Mononuclear cell (primary cell): ENCODE measurements around the gene NPPA. TPM values are rescaled to one million over a fixed set of nuclear protein-coding genes. Genes with fewer than 3 reads are reported as not detected.

ENCODE experiments used
- H3K27me3 ChIP-seq: 2 replicates; pipeline ENCODE4 v1.6.0; 2011; ENCODE audit warnings: low read length, control low read depth; ENCODE audit not compliant: insufficient read depth
- H3K4me1 ChIP-seq: 2 replicates; pipeline ENCODE4 v1.5.1; 2011; ENCODE audit warnings: mild to moderate bottlenecking, low read length, control low read depth; ENCODE audit not compliant: insufficient read depth
- H3K4me3 ChIP-seq: 2 replicates; pipeline ENCODE4 v1.5.1; 2011; ENCODE audit warnings: mild to moderate bottlenecking, low read length, moderate library complexity
- H3K9me3 ChIP-seq: 2 replicates; pipeline ENCODE4 v1.5.1; 2011; ENCODE audit warnings: low read depth, mild to moderate bottlenecking, control low read depth, low read length
- total RNA-seq: library from RNA; depleted of rRNA; stranded (reverse); fragments of >200 nt; gene quantifications from one replicate; pipeline ENCODE4 v1.2.3, GENCODE V29; 2012

The NPPA gene
- total RNA-seq, 1 donor, result not detected

DNA sequence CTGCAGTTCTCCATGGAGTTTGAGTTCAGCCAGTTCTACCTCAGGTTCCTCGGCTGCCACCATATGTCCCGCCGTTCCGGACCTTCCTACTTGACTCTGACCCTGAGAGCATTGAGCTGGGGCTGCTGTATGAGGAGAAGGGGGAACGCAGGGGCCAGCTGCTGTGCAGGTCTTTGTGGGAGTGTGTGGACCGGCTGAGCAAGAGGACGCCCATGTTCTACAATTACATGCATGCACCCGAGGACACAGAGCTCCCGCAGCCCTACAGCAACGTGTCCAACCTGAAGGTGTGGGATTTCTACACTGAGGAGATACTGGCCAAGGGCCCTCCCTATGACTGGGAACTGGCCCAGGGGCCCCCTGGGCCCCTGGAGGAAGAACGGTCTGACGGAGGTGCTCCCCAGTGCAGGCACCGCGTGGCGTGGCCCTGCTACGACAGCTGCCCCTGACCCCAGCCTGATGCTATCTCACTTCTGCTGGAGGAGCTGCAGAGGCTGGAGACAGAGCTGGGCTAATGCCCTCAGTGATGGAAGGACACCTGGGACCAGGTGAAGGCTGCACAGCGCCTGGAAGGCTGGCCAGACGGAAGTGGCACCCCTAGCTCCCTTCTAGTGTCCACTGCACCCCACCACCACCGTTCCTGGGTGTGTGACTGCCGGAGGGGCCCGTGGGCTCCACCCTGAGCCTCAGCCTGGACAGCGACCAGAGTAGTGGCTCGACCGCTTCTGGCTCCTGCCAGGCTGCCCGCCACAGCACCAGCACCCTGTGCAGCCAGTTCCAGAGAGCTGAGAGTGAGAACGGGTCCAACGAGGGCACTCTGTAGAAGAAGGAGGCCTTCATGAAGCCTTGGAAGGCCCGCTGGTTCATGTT lies 32.0 kb upstream of the NPPA start:
- H3K27me3 ChIP-seq, result no peaks in the 10 kb centered on the region
- no peaks in the 10 kb centered on the region for H3K9me3 ChIP-seq
- H3K4me3 ChIP-seq, result no peak overlapping the region
- H3K4me1 ChIP-seq, result no peaks in the 10 kb centered on the region

DNA sequence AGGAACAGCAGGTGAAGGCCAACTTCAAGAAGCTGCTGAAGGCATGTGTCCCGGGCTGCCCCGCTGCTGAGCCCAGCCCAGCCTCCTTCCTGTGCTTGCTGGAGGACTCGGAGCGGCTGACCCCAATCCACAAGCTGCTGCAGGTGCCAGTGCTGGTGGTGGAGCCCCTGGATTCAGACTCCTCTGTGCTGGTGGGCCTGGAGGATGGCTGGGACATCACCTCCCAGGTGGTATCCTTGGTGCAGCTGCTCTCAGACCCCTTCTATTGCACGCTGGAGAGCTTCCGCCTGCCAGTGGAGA lies 31.3 kb upstream of the NPPA start:
- Histone ChIP-seq H3K9me3 (no peaks in the 10 kb centered on the region), H3K4me3 (no peak overlapping the region), H3K4me1 (no peaks in the 10 kb centered on the region), H3K27me3 (no peaks in the 10 kb centered on the region)

DNA sequence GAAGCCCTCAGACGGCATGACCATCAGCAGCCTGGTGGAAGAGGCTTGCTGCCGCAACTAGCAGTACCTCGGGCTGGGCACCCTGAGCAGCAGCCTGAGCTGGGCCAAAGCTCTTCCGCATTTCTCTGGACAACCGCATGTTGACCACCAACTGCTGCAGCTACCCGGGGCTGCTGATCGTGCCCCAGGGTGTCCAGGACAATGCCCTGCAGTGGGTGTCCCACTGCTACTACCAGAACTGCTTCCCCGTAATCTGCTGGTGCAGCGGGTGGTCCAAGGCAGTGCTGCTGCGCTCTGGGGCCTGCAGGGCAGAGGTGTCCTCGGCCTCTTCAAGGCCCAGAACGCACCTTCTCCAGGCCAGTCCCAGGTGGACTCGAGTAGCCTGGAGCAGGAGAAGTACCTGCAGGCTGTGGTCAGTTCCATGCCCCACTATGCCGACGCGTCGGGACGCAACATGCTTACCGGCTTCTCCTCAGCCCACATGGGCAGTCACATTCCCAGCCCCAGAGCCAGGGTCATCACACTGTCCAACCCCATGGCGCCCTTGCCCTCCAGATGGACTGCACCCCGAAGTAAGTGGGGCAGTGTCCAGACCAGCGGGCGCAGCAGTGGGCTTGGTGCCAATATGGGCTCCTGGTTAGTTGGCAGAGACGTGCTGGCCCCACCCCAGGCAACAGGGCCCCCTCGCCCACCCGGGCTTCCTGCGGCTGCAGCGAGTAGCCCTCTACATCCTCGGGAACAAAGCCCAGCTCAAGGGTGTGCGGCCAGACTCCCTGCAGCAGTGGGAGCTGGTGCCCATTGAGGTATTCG lies 30.7 kb upstream of the NPPA start:
- Histone ChIP-seq H3K27me3 (no peaks in the 10 kb centered on the region), H3K4me1 (no peaks in the 10 kb centered on the region), H3K4me3 (no peak overlapping the region), H3K9me3 (no peaks in the 10 kb centered on the region)

DNA sequence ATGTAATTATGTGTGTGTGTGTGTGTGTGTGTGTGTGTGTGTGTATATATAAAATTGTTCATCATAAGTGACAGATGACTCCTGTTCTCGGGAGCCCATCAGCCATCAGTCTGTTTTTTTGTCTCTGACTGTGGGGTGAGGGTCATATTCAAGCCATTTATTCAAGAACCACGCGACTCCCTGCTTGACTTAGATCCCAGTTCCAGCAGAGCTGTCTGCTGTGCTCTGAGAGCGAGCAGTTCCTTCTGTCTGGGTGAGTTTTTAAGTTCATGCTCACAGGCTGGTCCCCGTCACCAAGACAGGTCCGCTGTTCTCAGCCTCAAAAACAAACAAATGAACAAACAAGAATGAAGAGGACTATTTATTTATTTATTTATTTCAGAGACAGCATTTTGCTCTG lies 29.5 kb upstream of the NPPA start:
- H3K4me3 ChIP-seq, result no peak overlapping the region
- no peaks in the 10 kb centered on the region for H3K9me3 ChIP-seq
- H3K27me3 ChIP-seq, result no peaks in the 10 kb centered on the region
- H3K4me1 ChIP-seq, result no peaks in the 10 kb centered on the region

DNA sequence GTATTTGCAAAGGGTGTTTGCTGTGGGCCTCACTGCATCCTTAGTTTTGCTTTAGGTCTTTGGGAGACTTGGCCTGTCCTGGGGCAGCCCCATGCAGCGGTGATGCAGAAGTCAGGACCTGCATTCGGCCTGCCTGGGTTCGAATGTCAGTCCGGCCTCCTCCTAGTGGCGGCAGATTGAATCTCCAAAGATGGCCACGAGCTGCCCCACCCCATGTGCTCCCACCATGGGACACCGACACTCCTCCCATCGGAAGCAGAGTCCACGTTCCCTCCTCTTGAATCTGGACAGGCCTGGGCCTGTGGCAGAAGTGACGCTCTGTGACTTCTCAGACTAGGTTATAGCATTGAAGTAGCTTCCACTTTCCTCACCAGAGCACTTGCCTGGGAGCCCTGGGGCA lies 27.5 kb upstream of the NPPA start:
- H3K27me3 ChIP-seq, result no peaks in the 10 kb centered on the region
- H3K4me3 ChIP-seq, result no peak overlapping the region
- no peaks in the 10 kb centered on the region for H3K4me1 ChIP-seq
- H3K9me3 ChIP-seq, result no peaks in the 10 kb centered on the region

DNA sequence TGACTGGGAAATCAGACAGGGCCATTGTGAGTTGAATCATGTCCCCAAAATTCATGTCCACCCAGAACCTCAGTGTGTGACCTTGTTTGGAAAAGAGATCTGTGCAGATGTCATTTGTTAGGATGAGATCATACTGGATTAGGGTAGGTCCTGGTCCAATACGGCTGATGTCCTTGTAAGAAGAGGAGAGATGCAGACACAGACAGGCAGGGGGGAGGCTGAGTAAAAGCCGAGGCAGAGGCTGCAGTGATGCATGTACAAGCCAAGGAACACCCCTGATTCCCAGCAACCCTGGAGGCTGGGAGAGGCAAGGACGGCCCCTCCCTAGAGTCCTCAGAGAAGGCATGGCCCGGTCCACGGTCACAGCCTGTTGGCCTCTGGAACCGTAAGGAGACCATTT lies 27.0 kb upstream of the NPPA start:
- Histone ChIP-seq H3K4me3 (no peak overlapping the region), H3K9me3 (no peaks in the 10 kb centered on the region), H3K4me1 (no peaks in the 10 kb centered on the region), H3K27me3 (no peaks in the 10 kb centered on the region)

DNA sequence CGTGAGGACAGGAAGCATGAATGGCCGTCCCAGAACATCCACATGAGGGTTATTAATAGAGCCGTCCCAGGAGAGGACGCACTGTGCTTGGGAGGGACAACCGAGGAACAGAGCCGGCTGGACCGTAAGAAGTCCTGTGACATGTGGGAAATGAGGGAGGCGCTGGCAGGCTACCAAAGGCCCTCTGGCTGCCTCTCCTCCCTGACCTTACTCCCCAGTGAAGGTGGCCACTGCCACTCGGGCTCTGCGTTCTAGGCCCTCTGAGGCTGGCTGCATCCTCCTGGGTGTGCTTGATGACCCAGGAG lies 26.6 kb upstream of the NPPA start:
- Histone ChIP-seq H3K4me3 (no peak overlapping the region), H3K4me1 (no peaks in the 10 kb centered on the region), H3K9me3 (no peaks in the 10 kb centered on the region), H3K27me3 (no peaks in the 10 kb centered on the region)

DNA sequence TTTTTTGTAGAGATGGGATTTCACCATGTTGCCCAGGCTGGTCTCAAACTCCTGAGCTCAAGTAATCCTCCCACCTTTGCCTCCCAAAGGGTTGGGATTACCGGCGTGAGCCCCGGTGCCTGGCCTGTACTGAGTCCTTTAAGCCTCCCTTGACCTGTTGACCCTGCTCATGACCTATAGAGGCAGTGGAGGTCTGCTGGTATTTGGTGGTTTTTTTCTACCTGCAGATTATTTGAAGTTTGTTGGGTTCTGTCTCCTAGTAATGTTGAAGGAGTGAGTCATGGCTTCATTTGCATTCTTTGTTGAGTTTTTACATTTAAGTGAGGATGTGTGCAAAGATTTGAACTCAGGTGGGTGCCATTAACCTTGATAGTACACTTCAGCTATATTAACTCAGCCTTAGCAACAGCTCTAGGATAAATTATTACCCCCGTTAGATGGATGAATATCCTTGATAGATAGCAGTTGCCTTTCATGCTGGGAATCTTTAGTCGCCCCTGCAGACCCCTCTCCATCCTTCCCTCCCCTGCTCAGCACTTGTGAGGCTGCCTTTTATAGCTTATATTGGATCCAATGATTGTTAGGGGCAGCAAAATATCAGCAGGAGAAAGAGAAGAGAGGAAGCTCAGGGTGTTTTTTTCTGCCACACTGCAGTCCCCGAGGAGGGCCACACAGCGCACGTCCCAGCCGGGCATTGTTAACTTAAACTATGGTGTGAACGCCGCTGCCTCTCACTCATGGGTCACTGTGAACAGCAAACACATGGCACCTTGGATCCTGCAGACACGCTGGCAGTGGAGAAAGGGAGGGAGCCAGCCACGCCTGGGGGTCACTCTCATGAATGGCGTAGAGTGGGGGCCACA lies 26.0 kb upstream of the NPPA start:
- Histone ChIP-seq H3K9me3 (no peaks in the 10 kb centered on the region), H3K4me1 (no peaks in the 10 kb centered on the region), H3K27me3 (no peaks in the 10 kb centered on the region), H3K4me3 (no peak overlapping the region)

DNA sequence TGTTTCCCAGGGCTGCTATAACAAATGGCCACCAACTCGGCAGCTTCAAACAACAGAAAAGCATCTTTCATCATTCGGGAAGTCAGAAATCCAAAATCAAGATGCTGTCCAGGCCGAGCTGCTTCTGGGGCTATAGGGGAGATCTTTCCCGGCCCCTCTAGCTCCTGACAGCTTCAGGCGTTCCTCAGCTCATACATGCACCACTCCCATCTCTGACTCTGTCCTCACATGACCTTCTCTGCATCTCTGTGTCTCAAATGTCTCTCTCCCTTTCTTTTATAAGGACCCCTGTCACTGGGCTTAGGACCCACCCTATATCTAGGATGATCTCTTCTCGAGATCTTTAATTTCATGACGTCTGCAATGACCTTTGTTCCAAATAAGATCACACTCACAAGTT lies 25.0 kb upstream of the NPPA start:
- Histone ChIP-seq H3K4me1 (no peaks in the 10 kb centered on the region), H3K4me3 (no peak overlapping the region), H3K9me3 (no peaks in the 10 kb centered on the region), H3K27me3 (no peaks in the 10 kb centered on the region)

DNA sequence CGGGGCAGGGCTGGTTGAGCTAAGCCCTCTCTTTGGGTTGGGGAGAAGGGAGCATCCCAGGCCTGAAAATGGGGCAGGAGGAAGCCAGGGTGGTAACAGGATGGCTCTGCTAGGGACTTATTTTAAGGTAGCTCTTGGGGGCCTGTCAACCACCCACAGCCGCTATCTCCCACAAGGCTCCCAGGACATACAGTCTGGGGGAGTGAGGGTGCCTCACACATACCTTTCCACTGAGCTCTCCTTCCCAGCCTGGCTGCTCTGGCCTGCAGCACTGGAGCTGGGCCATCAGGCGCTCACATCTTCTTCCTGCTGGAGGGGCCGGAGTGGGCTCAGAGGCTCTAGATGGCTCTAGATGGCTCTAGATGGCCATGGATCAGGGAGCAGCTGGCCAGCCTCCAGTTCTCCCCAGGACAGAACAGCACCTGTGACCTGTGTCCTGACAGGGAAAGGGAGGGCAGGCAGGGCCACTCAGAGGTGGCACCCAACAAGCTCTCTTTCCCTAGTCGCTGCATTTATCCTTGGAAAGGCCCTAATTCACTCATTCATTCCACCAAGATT lies 22.1 kb upstream of the NPPA start:
- no peaks in the 10 kb centered on the region for H3K9me3 ChIP-seq
- no peak overlapping the region for H3K4me3 ChIP-seq
- H3K27me3 ChIP-seq, result no peaks in the 10 kb centered on the region
- H3K4me1 ChIP-seq, result no peaks in the 10 kb centered on the region

DNA sequence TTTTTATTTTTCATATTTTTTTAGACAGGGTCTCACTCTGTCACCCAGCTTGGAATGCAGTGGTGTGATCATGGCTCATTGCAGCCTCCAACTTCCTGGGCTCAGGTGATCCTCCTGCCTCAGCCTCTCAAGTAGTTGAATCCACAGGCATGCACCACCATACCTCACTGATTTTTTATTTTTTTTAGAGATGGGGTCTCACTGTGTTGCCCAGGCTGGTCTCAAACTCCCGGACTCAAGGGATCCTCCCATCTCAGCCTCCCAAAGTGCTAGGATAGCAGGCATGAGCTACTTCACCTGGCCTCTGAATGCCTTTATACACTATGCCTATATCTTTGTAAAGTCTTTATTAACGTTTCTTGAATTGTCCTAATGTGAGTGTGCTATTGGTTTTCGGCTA lies 21.5 kb upstream of the NPPA start:
- Histone ChIP-seq H3K9me3 (no peaks in the 10 kb centered on the region), H3K4me3 (no peak overlapping the region), H3K27me3 (no peaks in the 10 kb centered on the region), H3K4me1 (no peaks in the 10 kb centered on the region)

DNA sequence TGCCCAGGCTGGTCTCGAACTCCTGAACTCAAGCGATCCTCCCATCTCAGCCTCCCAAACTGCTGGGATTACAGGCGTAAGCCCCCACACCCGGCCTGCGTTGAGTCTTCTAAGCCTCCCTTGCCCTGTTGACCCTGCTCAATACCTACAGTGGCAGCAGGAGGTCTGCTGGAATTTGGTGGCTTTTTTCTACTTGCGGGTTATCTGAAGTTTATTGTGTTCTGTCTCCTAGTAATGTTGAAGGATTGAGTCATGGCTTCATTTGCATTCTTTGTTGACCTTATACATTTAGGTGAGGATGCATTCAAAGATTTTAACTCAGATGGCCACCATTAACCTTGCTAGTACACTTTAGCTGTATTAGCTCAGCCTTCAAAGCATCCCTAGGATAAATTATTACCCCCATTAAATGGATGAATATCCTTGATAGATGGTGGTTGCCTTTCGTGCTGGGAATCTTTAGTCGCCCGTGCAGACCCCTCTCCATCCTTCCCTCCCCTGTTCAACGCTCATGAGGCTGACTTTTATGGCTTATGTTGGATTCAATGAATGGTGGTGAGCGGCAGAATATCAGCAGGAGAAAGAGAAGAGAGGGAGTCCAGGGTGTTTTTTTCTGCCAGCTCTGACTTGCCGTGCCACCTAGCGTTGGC lies 20.9 kb upstream of the NPPA start:
- H3K27me3 ChIP-seq, result no peaks in the 10 kb centered on the region
- no peak overlapping the region for H3K4me3 ChIP-seq
- H3K9me3 ChIP-seq, result no peaks in the 10 kb centered on the region
- no peaks in the 10 kb centered on the region for H3K4me1 ChIP-seq

DNA sequence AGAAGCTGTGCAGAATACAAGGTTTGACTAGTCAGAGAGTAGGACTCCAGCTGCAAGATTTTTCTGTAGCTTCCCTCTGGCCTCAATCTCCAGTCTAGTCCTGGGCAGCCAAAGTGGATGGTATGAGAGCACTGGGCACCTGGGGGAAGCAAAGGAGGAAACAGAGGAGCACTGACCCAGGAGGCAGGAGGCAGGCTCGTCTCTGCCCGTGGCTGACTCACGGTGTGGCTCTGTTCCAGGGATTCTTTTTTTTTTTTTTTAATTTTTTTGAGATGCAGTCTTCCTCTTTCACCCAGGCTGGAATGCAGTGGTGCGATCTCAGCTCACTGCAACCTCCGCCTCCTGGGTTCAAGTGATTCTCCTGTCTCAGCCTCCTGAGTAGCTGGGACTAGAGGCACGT lies 15.3 kb upstream of the NPPA start:
- H3K9me3 ChIP-seq, result no peaks in the 10 kb centered on the region
- no peaks in the 10 kb centered on the region for H3K4me1 ChIP-seq
- H3K4me3 ChIP-seq, result no peak overlapping the region
- peaks cover 40% of the 10 kb centered on the region for H3K27me3 ChIP-seq

DNA sequence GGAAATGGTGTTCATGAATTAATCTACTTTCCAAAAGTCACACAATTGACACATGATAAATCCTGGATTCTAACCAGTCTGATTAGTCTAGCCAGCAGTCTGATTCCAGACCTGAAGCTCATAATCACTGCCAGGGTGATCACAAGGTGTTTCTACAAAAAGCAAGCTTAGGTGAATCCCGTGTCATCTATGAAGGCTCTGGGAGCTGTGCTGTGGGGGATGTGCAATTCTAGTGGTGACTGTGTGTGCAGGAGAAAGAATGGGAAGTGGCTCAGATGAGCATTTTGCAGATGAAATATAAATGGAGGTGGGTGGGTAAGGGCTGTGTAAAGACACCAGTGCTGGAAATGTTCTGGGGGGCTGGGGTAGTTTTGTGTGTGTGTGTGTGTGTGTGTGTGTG lies 13.0 kb upstream of the NPPA start:
- H3K4me3 ChIP-seq, result no peak overlapping the region
- H3K9me3 ChIP-seq, result no peaks in the 10 kb centered on the region
- H3K4me1 ChIP-seq, result no peaks in the 10 kb centered on the region
- peaks cover 49% of the 10 kb centered on the region for H3K27me3 ChIP-seq

DNA sequence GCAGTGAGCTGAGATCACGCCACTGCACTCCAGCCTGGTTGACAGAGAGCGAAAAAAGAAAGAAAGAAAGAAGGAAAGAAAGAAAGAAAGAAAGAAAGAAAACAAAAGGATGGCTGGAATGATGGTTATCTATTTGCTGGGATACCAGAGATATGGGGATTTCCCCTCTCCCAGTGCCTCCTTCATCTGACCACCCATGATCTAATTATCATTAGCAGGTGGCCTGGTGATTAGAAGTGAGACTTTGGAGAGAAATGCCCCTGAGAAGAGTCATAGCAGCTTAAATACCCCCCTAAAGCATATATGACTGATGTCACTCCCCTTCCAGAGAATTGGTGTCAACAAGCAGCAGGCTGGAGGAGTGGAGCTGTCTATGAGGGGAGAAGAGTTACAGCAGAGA lies 12.5 kb upstream of the NPPA start:
- Histone ChIP-seq H3K9me3 (no peaks in the 10 kb centered on the region), H3K4me3 (no peak overlapping the region), H3K27me3 (peaks cover 49% of the 10 kb centered on the region), H3K4me1 (no peaks in the 10 kb centered on the region)
